HepG2 (cell line): ENCODE measurements around the gene FZD7. TPM values are rescaled to one million over a fixed set of nuclear protein-coding genes. Genes with fewer than 3 reads are reported as not detected.

Experiments used
- CTCF ChIP-seq: sonication (generic); formaldehyde crosslinking; IDR thresholded peaks from 2 replicates; pipeline ENCODE4 v1.5.0; 2020; ENCODE audit warnings: mild to moderate bottlenecking, missing genetic modification reagents, moderate library complexity
- FOXK2 ChIP-seq: fragments of 450-650 bp; IDR thresholded peaks from 2 replicates; pipeline ENCODE4 v1.6.1; 2016
- KDM2A ChIP-seq: sonication (generic); formaldehyde crosslinking; IDR thresholded peaks from 2 replicates; pipeline ENCODE4 v1.4.0; 2020; ENCODE audit warnings: low read depth, missing genetic modification reagents, borderline replicate concordance
- KLF16 ChIP-seq, 2 experiments: sonication (generic) in 1 of 2; formaldehyde crosslinking in 1 of 2; IDR thresholded peaks; 2 replicates each; pipeline versions ENCODE4 v1.6.1 to v1.8.0; 2016 to 2023; ENCODE audit warnings: missing genetic modification reagents in 2 of 2, missing compliant biosample characterization in 1 of 2
- MED1 ChIP-seq: sonication (generic); formaldehyde crosslinking; IDR thresholded peaks from 2 replicates; pipeline ENCODE4 v1.4.0; 2020; ENCODE audit warnings: missing genetic modification reagents
- PAF1 ChIP-seq: IDR thresholded peaks from 2 replicates; pipeline ENCODE4 v1.6.1; 2016; ENCODE audit warnings: missing genetic modification reagents, missing compliant biosample characterization
- PHF21A ChIP-seq: sonication (generic); formaldehyde crosslinking; IDR thresholded peaks from 2 replicates; pipeline ENCODE4 v1.5.0; 2020; ENCODE audit warnings: mild to moderate bottlenecking, missing genetic modification reagents
- RERE ChIP-seq: IDR thresholded peaks from 2 replicates; pipeline ENCODE4 v1.6.1; 2016; ENCODE audit warnings: low read depth, missing genetic modification reagents, missing compliant biosample characterization
- ZBTB49 ChIP-seq: sonication (generic); formaldehyde crosslinking; IDR thresholded peaks from 2 replicates; pipeline ENCODE4 v1.4.0; 2020; ENCODE audit warnings: missing genetic modification reagents, borderline replicate concordance
- ZFY ChIP-seq: sonication (generic); formaldehyde crosslinking; IDR thresholded peaks from 2 replicates; pipeline ENCODE4 v1.4.0; 2020; ENCODE audit warnings: missing genetic modification reagents
- ZNF503 ChIP-seq: sonication (generic); formaldehyde crosslinking; IDR thresholded peaks from 2 replicates; pipeline ENCODE4 v1.4.0; 2020; ENCODE audit warnings: missing genetic modification reagents
- ZNF800 ChIP-seq: sonication (generic); formaldehyde crosslinking; IDR thresholded peaks from 2 replicates; pipeline ENCODE4 v1.4.0; 2020; ENCODE audit warnings: missing genetic modification reagents
- ZSCAN21 ChIP-seq: sonication (generic); formaldehyde crosslinking; IDR thresholded peaks from 2 replicates; pipeline ENCODE4 v1.8.0; 2022; ENCODE audit warnings: mild to moderate bottlenecking, missing genetic modification reagents, moderate library complexity, borderline replicate concordance
- ZSCAN30 ChIP-seq: sonication (generic); formaldehyde crosslinking; IDR thresholded peaks from 2 replicates; pipeline ENCODE4 v1.5.0; 2020; ENCODE audit warnings: mild to moderate bottlenecking, missing genetic modification reagents
- polyA plus RNA-seq, 8 experiments: library from polyadenylated mRNA; depleted of rRNA in 3 of 8; stranded (reverse) in 7 of 8; unstranded in 1 of 8; fragments of >200 nt; fragmentation: Illumina TruSeq in 4 of 8; extraction: Trizol in 4 of 8; gene quantifications; 2 replicates each; pipeline versions ENCODE4 v1.2.1 to v1.2.3, GENCODE V29; 2011 to 2016; ENCODE audit warnings: low read depth in 4 of 8, missing spikeins in 1 of 8, mixed read lengths in 1 of 8; ENCODE audit not compliant: insufficient read depth in 1 of 8
- total RNA-seq, 5 experiments: library from RNA; depleted of rRNA; stranded (reverse); fragments of >200 nt; fragmentation: Illumina TruSeq; extraction: Trizol; gene quantifications; 2 replicates each; pipeline ENCODE4 v1.2.3, GENCODE V29; 2016; ENCODE audit warnings: low read depth in 1 of 5

The FZD7 gene
- total and polyA plus RNA-seq, 2 of the 13 experiments (the other 11 are each of a cell fraction or from before 2014, with no cell fraction given), result 0.13 to 0.38 TPM

GRCh38 chr2:202033317-202034248 lies at the start of gene FZD7 (continued):
- TF ChIP-seq ZNF503, result no peak
- no peak for TF ChIP-seq ZSCAN21
- TF ChIP-seq FOXK2, result no peak
- no peak for TF ChIP-seq PAF1 (CRISPR knock-in tag)
- TF ChIP-seq ZNF800 (CRISPR knock-in tag), result no peak
- TF ChIP-seq ZBTB49, result no peak
- TF ChIP-seq PHF21A (CRISPR knock-in tag), result no peak
- no peak for TF ChIP-seq RERE (CRISPR knock-in tag)
- TF ChIP-seq CTCF (CRISPR knock-in tag), result peak; percentile 37
- TF ChIP-seq KLF16 (CRISPR knock-in tag; IDR thresholded peaks at IDR 0.05), result no peak
- TF ChIP-seq MED1 (CRISPR knock-in tag), result no peak
- peak; percentile 17; the same call in 1 of the 2 replicates for TF ChIP-seq ZFY (CRISPR knock-in tag)
- peak; percentile 66; the same call in 1 of the 2 replicates for TF ChIP-seq KDM2A
- no peak for TF ChIP-seq ZSCAN30 (CRISPR knock-in tag)
